H9 (cell line): ENCODE results near the gene DPAGT1. TPM values are rescaled to one million over a fixed set of nuclear protein-coding genes. Genes with fewer than 3 reads are reported as not detected.

Source experiments
- DNase-seq: peaks from one replicate; pipeline ENCODE4 v3.0.0-alpha.2; 2017
- H2AFZ ChIP-seq: one replicate; pipeline ENCODE4 v1.6.1; 2013; ENCODE audit warnings: mild to moderate bottlenecking, low read length, control low read depth, moderate library complexity
- H2AK5ac ChIP-seq: 2 replicates; pipeline ENCODE4 v1.6.1; 2013; ENCODE audit warnings: low read length, control low read depth, mixed read lengths; ENCODE audit not compliant: insufficient read length
- H2BK120ac ChIP-seq: one replicate; pipeline ENCODE4 v1.6.1; 2013; ENCODE audit warnings: low read depth, mild to moderate bottlenecking, low read length, control low read depth, inconsistent platforms; ENCODE audit not compliant: poor library complexity, severe bottlenecking
- H2BK12ac ChIP-seq: 2 replicates; pipeline ENCODE4 v1.6.1; 2013; ENCODE audit warnings: low read length, control low read depth, mixed read lengths, low read depth; ENCODE audit not compliant: insufficient read length
- H2BK15ac ChIP-seq: 2 replicates; pipeline ENCODE4 v1.6.1; 2013; ENCODE audit warnings: low read depth, low read length, control low read depth
- H2BK20ac ChIP-seq: one replicate; pipeline ENCODE4 v1.6.1; 2013; ENCODE audit warnings: low read depth, mild to moderate bottlenecking, low read length, control low read depth, inconsistent platforms; ENCODE audit not compliant: poor library complexity, severe bottlenecking
- H2BK5ac ChIP-seq: 2 replicates; pipeline ENCODE4 v1.6.1; 2013; ENCODE audit warnings: low read length, control low read depth, mixed read lengths; ENCODE audit not compliant: insufficient read length
- H3K14ac ChIP-seq: 2 replicates; pipeline ENCODE4 v1.6.1; 2013; ENCODE audit warnings: low read length, control low read depth; ENCODE audit not compliant: insufficient read depth
- H3K18ac ChIP-seq: 2 replicates; pipeline ENCODE4 v1.6.1; 2013; ENCODE audit warnings: low read depth, mild to moderate bottlenecking, mixed read lengths, low read length, control low read depth; ENCODE audit not compliant: insufficient read length
- H3K23ac ChIP-seq: 2 replicates; pipeline ENCODE4 v1.6.1; 2013; ENCODE audit warnings: low read length, control low read depth, mixed read lengths, low read depth; ENCODE audit not compliant: insufficient read length
- H3K23me2 ChIP-seq: 2 replicates; pipeline ENCODE4 v1.6.1; 2013; ENCODE audit warnings: low read depth, mild to moderate bottlenecking, mixed read lengths, low read length, control low read depth; ENCODE audit not compliant: insufficient read length, poor library complexity, severe bottlenecking
- H3K27ac ChIP-seq: 2 replicates; pipeline ENCODE4 v1.5.1; 2013; ENCODE audit warnings: low read length, control low read depth, mixed read lengths, low read depth; ENCODE audit not compliant: insufficient read length
- H3K27me3 ChIP-seq: 2 replicates; pipeline ENCODE4 v1.6.1; 2013; ENCODE audit warnings: low read length, control low read depth, inconsistent platforms; ENCODE audit not compliant: insufficient read depth
- H3K4ac ChIP-seq: 2 replicates; pipeline ENCODE4 v1.6.1; 2013; ENCODE audit warnings: low read depth, mild to moderate bottlenecking, control low read depth, inconsistent platforms, low read length, moderate library complexity
- H3K4me1 ChIP-seq: 2 replicates; pipeline ENCODE4 v1.6.1; 2013; ENCODE audit warnings: low read length, control low read depth, inconsistent platforms; ENCODE audit not compliant: insufficient read depth
- H3K4me2 ChIP-seq: 2 replicates; pipeline ENCODE4 v1.6.1; 2013; ENCODE audit warnings: low read length, control low read depth, mixed read lengths; ENCODE audit not compliant: insufficient read length, insufficient read depth
- H3K56ac ChIP-seq: 2 replicates; pipeline ENCODE4 v1.6.1; 2013; ENCODE audit warnings: low read depth, mild to moderate bottlenecking, mixed read lengths, low read length, control low read depth; ENCODE audit not compliant: insufficient read length
- H3K79me1 ChIP-seq: 2 replicates; pipeline ENCODE4 v1.6.1; 2013; ENCODE audit warnings: low read depth, mild to moderate bottlenecking, moderate library complexity, low read length, control low read depth, inconsistent platforms; ENCODE audit not compliant: insufficient read depth, poor library complexity, severe bottlenecking
- H3K79me2 ChIP-seq: 2 replicates; pipeline ENCODE4 v1.6.1; 2013; ENCODE audit warnings: low read length, control low read depth, inconsistent platforms; ENCODE audit not compliant: insufficient read depth
- H3K9ac ChIP-seq: 2 replicates; pipeline ENCODE4 v1.6.1; 2013; ENCODE audit warnings: low read length, control low read depth, mixed read lengths; ENCODE audit not compliant: insufficient read length; ENCODE audit errors: extremely low read depth
- H3K9me3 ChIP-seq: one replicate; pipeline ENCODE4 v1.6.1; 2013; ENCODE audit warnings: low read depth, low read length, inconsistent platforms; ENCODE audit not compliant: control insufficient read depth
- H3T11ph ChIP-seq: one replicate; pipeline ENCODE4 v1.6.1; 2013; ENCODE audit warnings: mild to moderate bottlenecking, low read length, control low read depth, inconsistent platforms
- H4K20me1 ChIP-seq: one replicate; pipeline ENCODE4 v1.6.1; 2013; ENCODE audit not compliant: control insufficient read depth, insufficient read length, insufficient read depth
- H4K5ac ChIP-seq: 2 replicates; pipeline ENCODE4 v1.6.1; 2013; ENCODE audit warnings: low read depth, mild to moderate bottlenecking, mixed read lengths, low read length, control low read depth; ENCODE audit not compliant: insufficient read length
- H4K8ac ChIP-seq: replicated peaks from 2 replicates; pipeline ENCODE4 v1.6.1; 2013; ENCODE audit warnings: low read length, control low read depth, mixed read lengths, low read depth; ENCODE audit not compliant: insufficient read length
- H4K91ac ChIP-seq: 2 replicates; pipeline ENCODE4 v1.6.1; 2013; ENCODE audit warnings: low read depth, mild to moderate bottlenecking, moderate library complexity, mixed read lengths, low read length, control low read depth; ENCODE audit not compliant: insufficient read length
- H3K27ac Mint-ChIP-seq, 3 experiments: 2 replicates in 2 of 3; 3 replicates in 1 of 3; pipeline ENCODE4 v1.8.0; 2020 to 2021; ENCODE audit warnings: mixed read lengths in 3 of 3, mild to moderate bottlenecking in 1 of 3, moderate library complexity in 1 of 3
- H3K27me3 Mint-ChIP-seq: 2 replicates; pipeline ENCODE4 v1.8.0; 2021; ENCODE audit warnings: low read depth, mild to moderate bottlenecking, moderate library complexity, mixed read lengths
- H3K36me3 Mint-ChIP-seq, 3 experiments: 2 replicates in 2 of 3; 3 replicates in 1 of 3; pipeline ENCODE4 v1.8.0; 2020 to 2021; ENCODE audit warnings: low read depth in 3 of 3, mixed read lengths in 3 of 3; ENCODE audit not compliant: insufficient read depth in 1 of 3
- H3K4me1 Mint-ChIP-seq, 2 experiments: 2 replicates each; pipeline ENCODE4 v1.8.0; 2020; ENCODE audit warnings: mixed read lengths in 2 of 2
- H3K4me3 Mint-ChIP-seq, 2 experiments: 2 replicates in 1 of 2; 3 replicates in 1 of 2; pipeline ENCODE4 v1.8.0; 2020 to 2021; ENCODE audit warnings: mild to moderate bottlenecking in 2 of 2, mixed read lengths in 2 of 2, moderate library complexity in 1 of 2
- H3K9me3 Mint-ChIP-seq, 2 experiments: 2 replicates in 1 of 2; 3 replicates in 1 of 2; pipeline ENCODE4 v1.8.0; 2020; ENCODE audit warnings: mild to moderate bottlenecking in 2 of 2, mixed read lengths in 2 of 2, moderate library complexity in 1 of 2
- WGBS: extraction: QIAGEN DNeasy Blood & Tissue Kit; methylation state at CpG from one replicate; pipeline ENCODE4 v1.1.7; 2013; ENCODE audit warnings: missing lambda C conversion rate, low lambda C conversion rate, mixed read lengths; ENCODE audit not compliant: insufficient read length; ENCODE audit errors: extremely low coverage; 5-methylcytosine and 5-hydroxymethylcytosine counted together
- total RNA-seq: library from RNA; stranded (reverse); gene quantifications from 2 replicates; pipeline ENCODE4 v1.2.1, GENCODE V29; 2021
- TF ChIP-seq, protein P1 (sequence below): fragments of 200-600 bp; sonication (generic); conservative IDR thresholded peaks from 3 replicates; pipeline ENCODE4 v1.8.0; 2021; ENCODE audit warnings: antibody characterized with exemption, mild to moderate bottlenecking

Gene DPAGT1
- total RNA-seq, 1 experiment from 2014 or later, result 43.6 TPM

DNA sequence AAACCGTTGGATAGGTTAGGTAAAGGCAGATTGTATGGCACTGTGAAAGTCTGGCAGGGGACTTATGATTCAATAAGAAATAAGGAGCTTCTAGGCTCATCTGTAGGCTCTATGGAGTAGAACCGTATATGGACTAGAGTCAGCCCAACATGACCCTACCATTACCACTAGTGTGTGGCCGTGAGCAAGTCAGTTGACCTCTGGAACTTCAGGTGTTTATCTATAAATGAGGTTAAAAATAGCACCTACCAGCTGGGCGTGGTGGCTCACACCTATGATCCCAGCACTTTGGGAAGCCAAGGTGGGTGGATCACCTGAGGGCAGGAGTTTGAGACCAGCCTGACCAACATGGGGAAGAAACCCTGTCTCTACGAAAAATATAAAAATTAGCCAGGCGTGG lies 24.2 kb upstream of the DPAGT1 start:
- no CpG with 5 or more reads among the region's 6 CpGs for WGBS
- Histone ChIP-seq H2AFZ (no peak overlapping the region), H2BK120ac (no peak overlapping the region)

More for the DNA sequence above, 24.2 kb upstream of the DPAGT1 start:
- Histone ChIP-seq H3K56ac (no peak overlapping the region), H3K79me2 (peaks cover 8% of the 10 kb centered on the region), H4K20me1 (no peaks in the 10 kb centered on the region), H3K4ac (no peak overlapping the region), H3K18ac (no peak overlapping the region), H2BK12ac (no peak overlapping the region), H3K27me3 (no peaks in the 10 kb centered on the region), H3K4me2 (no peak overlapping the region), H3K27ac (no peak overlapping the region), H3K9me3 (no peaks in the 10 kb centered on the region), H3T11ph (no peak overlapping the region), H3K23ac (no peak overlapping the region), H3K14ac (no peak overlapping the region), H4K5ac (no peak overlapping the region), H3K79me1 (peaks cover 6% of the 10 kb centered on the region), H3K4me1 (peaks cover 4% of the 10 kb centered on the region; the same call in 1 of the 2 replicates), H2BK5ac (no peak overlapping the region), H2AK5ac (no peak overlapping the region), H4K8ac (no peak overlapping the region), H2BK15ac (no peak overlapping the region), H2BK20ac (no peak overlapping the region), H4K91ac (no peak overlapping the region), H3K9ac (no peak overlapping the region), H3K23me2 (peaks cover 5% of the 10 kb centered on the region)
- TF ChIP-seq, protein P1, sequence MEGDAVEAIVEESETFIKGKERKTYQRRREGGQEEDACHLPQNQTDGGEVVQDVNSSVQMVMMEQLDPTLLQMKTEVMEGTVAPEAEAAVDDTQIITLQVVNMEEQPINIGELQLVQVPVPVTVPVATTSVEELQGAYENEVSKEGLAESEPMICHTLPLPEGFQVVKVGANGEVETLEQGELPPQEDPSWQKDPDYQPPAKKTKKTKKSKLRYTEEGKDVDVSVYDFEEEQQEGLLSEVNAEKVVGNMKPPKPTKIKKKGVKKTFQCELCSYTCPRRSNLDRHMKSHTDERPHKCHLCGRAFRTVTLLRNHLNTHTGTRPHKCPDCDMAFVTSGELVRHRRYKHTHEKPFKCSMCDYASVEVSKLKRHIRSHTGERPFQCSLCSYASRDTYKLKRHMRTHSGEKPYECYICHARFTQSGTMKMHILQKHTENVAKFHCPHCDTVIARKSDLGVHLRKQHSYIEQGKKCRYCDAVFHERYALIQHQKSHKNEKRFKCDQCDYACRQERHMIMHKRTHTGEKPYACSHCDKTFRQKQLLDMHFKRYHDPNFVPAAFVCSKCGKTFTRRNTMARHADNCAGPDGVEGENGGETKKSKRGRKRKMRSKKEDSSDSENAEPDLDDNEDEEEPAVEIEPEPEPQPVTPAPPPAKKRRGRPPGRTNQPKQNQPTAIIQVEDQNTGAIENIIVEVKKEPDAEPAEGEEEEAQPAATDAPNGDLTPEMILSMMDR, result no peak
- Mint-ChIP-seq H3K9me3 (no peaks in the 10 kb centered on the region; a peak in 1 of 5 replicates), H3K4me1 (peaks cover 11 to 13% of the 10 kb centered on the region in 2 experiments), H3K27me3 (no peaks in the 10 kb centered on the region), H3K4me3 (no peak overlapping the region), H3K36me3 (peaks cover 1 to 53% (median 42%) of the 10 kb centered on the region in 3 experiments; a peak in 6 of 7 replicates), H3K27ac (no peak overlapping the region)
- no peak for DNase-seq
